Measurements from ENCODE around the gene INPP1.

INPP1 gene

GRCh38 chr2:190365499-190366204 is 22.3 kb downstream of the INPP1 start:
- DNase-seq: peak; percentile 57

GRCh38 chr2:190366248-190366753 is 22.9 kb downstream of the INPP1 start:
- no peak for DNase-seq

- DNase-seq: no peak
Measured at GRCh38 chr2:190367091-190367490, 23.7 kb downstream of the INPP1 start.

- DNase-seq: no peak
Measured at GRCh38 chr2:190369635-190370034, 26.2 kb downstream of the INPP1 start.

- no peak for DNase-seq
Measured at GRCh38 chr2:190376083-190376482, 32.7 kb downstream of the INPP1 start.

GRCh38 chr2:190376591-190377245 is 33.3 kb downstream of the INPP1 start:
- DNase-seq: no peak

GRCh38 chr2:190378880-190379237 is 35.5 kb downstream of the INPP1 start:
- no peak for DNase-seq

GRCh38 chr2:190379249-190379964 is 36.0 kb downstream of the INPP1 start:
- no peak for DNase-seq

- DNase-seq: no peak
Measured at GRCh38 chr2:190380962-190381412, 37.6 kb downstream of the INPP1 start.

GRCh38 chr2:190382851-190383250 is 39.5 kb downstream of the INPP1 start:
- peak; percentile 64 for DNase-seq

- no peak for DNase-seq
Measured at GRCh38 chr2:190387422-190387821, 44.0 kb downstream of the INPP1 start.

GRCh38 chr2:190396271-190396670 is 52.9 kb downstream of the INPP1 start:
- no peak for DNase-seq

GRCh38 chr2:190402986-190403603 is 59.7 kb downstream of the INPP1 start:
- DNase-seq: no peak

- DNase-seq: no peak
Measured at GRCh38 chr2:190404487-190404886, 61.1 kb downstream of the INPP1 start.

- no peak for DNase-seq
Measured at GRCh38 chr2:190405070-190405469, 61.7 kb downstream of the INPP1 start.

GRCh38 chr2:190405995-190406394 is 62.6 kb downstream of the INPP1 start:
- DNase-seq: no peak

GRCh38 chr2:190406805-190407204 is 63.4 kb downstream of the INPP1 start:
- DNase-seq: no peak

GRCh38 chr2:190407246-190407661 is 63.9 kb downstream of the INPP1 start:
- peak; percentile 29 for DNase-seq

GRCh38 chr2:190407662-190408537 is 64.5 kb downstream of the INPP1 start, which contains the start of gene MFSD6:
Gene MFSD6, plus strand, starts transcription at chr2:190408355. Its CDS starts 27,675 bp downstream, at chr2:190436030.
- DNase-seq: peak; percentile 51

GRCh38 chr2:190408538-190409271 is 65.3 kb downstream of the INPP1 start:
- DNase-seq: peak; percentile 51

GRCh38 chr2:190409616-190410015 is 66.2 kb downstream of the INPP1 start:
- peak; percentile 24 for DNase-seq

All from NCI-H82 (cell line).